Effector memory CD4-positive, alpha-beta T cell (primary cell): Measurements from ENCODE around the gene CARD10.
A peak's percentile ranks its signal among the peaks of the same experiment; 100 is the strongest.

Experiments
- DNase-seq, 3 donors: peaks; one replicate each; pipeline ENCODE4 v3.0.0-alpha.2; 2020
- H3K27ac ChIP-seq: 2 replicates; pipeline ENCODE4 v1.7.0; 2013; ENCODE audit warnings: mild to moderate bottlenecking, low read length, moderate library complexity; ENCODE audit not compliant: insufficient read depth, poor library complexity, severe bottlenecking
- H3K27me3 ChIP-seq: replicated peaks from 2 replicates; pipeline ENCODE4 v1.7.0; 2013; ENCODE audit warnings: mild to moderate bottlenecking, low read length; ENCODE audit not compliant: insufficient read depth, control insufficient read depth, poor library complexity, severe bottlenecking
- H3K36me3 ChIP-seq: 2 replicates; pipeline ENCODE4 v1.7.0; 2013; ENCODE audit warnings: mild to moderate bottlenecking, low read length, moderate library complexity; ENCODE audit not compliant: control insufficient read depth, insufficient read depth
- H3K4me1 ChIP-seq: 2 replicates; pipeline ENCODE4 v1.7.0; 2013; ENCODE audit warnings: low read length, mild to moderate bottlenecking; ENCODE audit not compliant: control insufficient read depth, insufficient read depth, poor library complexity, severe bottlenecking
- H3K4me3 ChIP-seq: 2 replicates; pipeline ENCODE4 v1.7.0; 2013; ENCODE audit warnings: low read length, low read depth, mild to moderate bottlenecking; ENCODE audit not compliant: insufficient read depth, poor library complexity, severe bottlenecking
- H3K9me3 ChIP-seq: 2 replicates; pipeline ENCODE4 v1.7.0; 2013; ENCODE audit warnings: mild to moderate bottlenecking, low read length, moderate library complexity; ENCODE audit not compliant: control insufficient read depth

The CARD10 gene

GRCh38 chr22:37526376-37526775 is 7.2 kb upstream of the CARD10 start:
- DNase-seq: no peak

GRCh38 chr22:37525746-37526350 is 6.6 kb upstream of the CARD10 start:
- Histone ChIP-seq H3K27ac (no peak overlapping the region), H3K9me3 (no peaks in the 10 kb centered on the region), H3K4me3 (no peak overlapping the region), H3K27me3 (peaks cover 7% of the 10 kb centered on the region), H3K36me3 (no peaks in the 10 kb centered on the region), H3K4me1 (peaks cover 3% of the 10 kb centered on the region)
- no peak for DNase-seq

More at GRCh38 chr22:37526376-37526775, 7.2 kb upstream of the CARD10 start:
- Histone ChIP-seq H3K4me3 (no peak overlapping the region), H3K36me3 (no peaks in the 10 kb centered on the region), H3K27ac (no peak overlapping the region), H3K27me3 (peaks cover 5% of the 10 kb centered on the region), H3K9me3 (no peaks in the 10 kb centered on the region), H3K4me1 (peaks cover 3% of the 10 kb centered on the region)

GRCh38 chr22:37525073-37525745 is 6.0 kb upstream of the CARD10 start:
- H3K9me3 ChIP-seq: no peaks in the 10 kb centered on the region
- no peak for DNase-seq
- no peaks in the 10 kb centered on the region for H3K36me3 ChIP-seq
- no peak overlapping the region for H3K4me3 ChIP-seq
- H3K27me3 ChIP-seq: peaks cover 13% of the 10 kb centered on the region
- H3K27ac ChIP-seq: no peak overlapping the region
- peaks cover 3% of the 10 kb centered on the region for H3K4me1 ChIP-seq

GRCh38 chr22:37522482-37522881 is 3.3 kb upstream of the CARD10 start:
- Histone ChIP-seq H3K36me3 (no peaks in the 10 kb centered on the region), H3K4me3 (no peak overlapping the region), H3K9me3 (no peaks in the 10 kb centered on the region), H3K4me1 (peaks cover 5% of the 10 kb centered on the region), H3K27ac (no peak overlapping the region), H3K27me3 (peaks cover 19% of the 10 kb centered on the region)
- no peak for DNase-seq

- no peak overlapping the region for H3K27ac ChIP-seq
- no peaks in the 10 kb centered on the region for H3K36me3 ChIP-seq
- DNase-seq: no peak
- H3K9me3 ChIP-seq: no peaks in the 10 kb centered on the region
- peaks cover 5% of the 10 kb centered on the region for H3K4me1 ChIP-seq
- H3K4me3 ChIP-seq: no peak overlapping the region
- H3K27me3 ChIP-seq: peaks cover 19% of the 10 kb centered on the region
These were observed 2.1 kb upstream of the CARD10 start for GRCh38 chr22:37521236-37521739.

GRCh38 chr22:37520776-37521191 is 1.6 kb upstream of the CARD10 start:
- Histone ChIP-seq H3K27ac (no peak overlapping the region), H3K4me3 (no peak overlapping the region), H3K4me1 (peaks cover 5% of the 10 kb centered on the region), H3K36me3 (no peaks in the 10 kb centered on the region), H3K27me3 (peaks cover 19% of the 10 kb centered on the region), H3K9me3 (no peaks in the 10 kb centered on the region)
- DNase-seq: no peak

GRCh38 chr22:37518509-37519267 is 527 bp downstream of the CARD10 start:
- peaks cover 14% of the 10 kb centered on the region for H3K27me3 ChIP-seq
- H3K27ac ChIP-seq: no peak overlapping the region
- H3K4me1 ChIP-seq: peaks cover 5% of the 10 kb centered on the region

GRCh38 chr22:37517826-37518450 is 1.3 kb downstream of the CARD10 start:
- Histone ChIP-seq H3K27me3 (peaks cover 14% of the 10 kb centered on the region), H3K9me3 (no peaks in the 10 kb centered on the region), H3K27ac (no peak overlapping the region), H3K36me3 (no peaks in the 10 kb centered on the region), H3K4me1 (peaks cover 5% of the 10 kb centered on the region), H3K4me3 (no peak overlapping the region)
- DNase-seq: no peak

More at GRCh38 chr22:37518509-37519267, 527 bp downstream of the CARD10 start:
- no peak for DNase-seq
- H3K9me3 ChIP-seq: no peaks in the 10 kb centered on the region
- H3K4me3 ChIP-seq: peak overlapping the region; percentile 57
- H3K36me3 ChIP-seq: no peaks in the 10 kb centered on the region

- Histone ChIP-seq H3K4me1 (peaks cover 5% of the 10 kb centered on the region), H3K4me3 (no peak overlapping the region), H3K27ac (no peak overlapping the region), H3K9me3 (no peaks in the 10 kb centered on the region), H3K27me3 (peaks cover 14% of the 10 kb centered on the region), H3K36me3 (no peaks in the 10 kb centered on the region)
- no peak for DNase-seq
These were observed 2.8 kb downstream of the CARD10 start for GRCh38 chr22:37516456-37516855.
